Esophagus muscularis mucosa (tissue), 4 donors: ENCODE data around the gene PID1.

Experiments used
- CTCF ChIP-seq, 3 experiments: fragments of 200-600 bp in 2 of 3; fragments of 450-650 bp in 1 of 3; sonication (generic) in 2 of 3; IDR thresholded peaks; one replicate each; pipeline ENCODE4 v1.5.1; 2017 to 2019; ENCODE audit warnings: antibody characterized with exemption in 3 of 3, mild to moderate bottlenecking in 2 of 3, moderate library complexity in 1 of 3
- EP300 ChIP-seq: sonication (generic); formaldehyde crosslinking; IDR thresholded peaks from one replicate; pipeline ENCODE4 v1.6.1; 2017; ENCODE audit warnings: antibody characterized with exemption
- POLR2A ChIP-seq: fragments of 450-650 bp; IDR thresholded peaks from one replicate; pipeline ENCODE4 v1.6.1; 2017; ENCODE audit warnings: antibody characterized with exemption, moderate library complexity, mild to moderate bottlenecking, low read depth
- POLR2AphosphoS5 ChIP-seq, 2 donors: sonication (generic); formaldehyde crosslinking; IDR thresholded peaks; one replicate each; pipeline ENCODE4 v1.6.1; 2017; ENCODE audit warnings: antibody characterized with exemption in 2 of 2

DNA sequence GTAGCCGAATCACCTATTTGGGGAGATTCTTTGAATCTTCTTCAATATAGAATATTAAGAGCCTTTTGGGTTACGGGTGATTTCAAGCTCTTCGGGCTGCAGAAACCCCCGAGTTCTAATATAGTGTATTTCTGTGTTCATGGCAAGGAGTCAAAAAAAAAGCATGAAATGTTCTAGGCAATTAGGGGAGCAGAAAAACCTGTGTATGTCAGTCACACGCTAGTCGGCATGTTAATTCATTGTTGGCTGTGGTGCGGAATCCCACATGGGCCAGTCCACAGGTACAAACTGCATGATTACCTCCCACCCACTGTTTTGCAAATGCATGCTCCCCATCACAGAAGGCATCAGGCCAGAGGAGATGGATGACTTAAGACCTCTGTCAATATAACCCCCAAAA lies 161.9 kb downstream of the PID1 start:
- TF ChIP-seq CTCF (IDR thresholded peaks at IDR 0.05) = no peak
- no peak for TF ChIP-seq POLR2A
- no peak for TF ChIP-seq POLR2AphosphoS5 (IDR thresholded peaks at IDR 0.05)
- TF ChIP-seq EP300 = no peak
